COR-L47 (cell line): ENCODE results near the gene NBR1.
"Not testable (repeated sequence)": the region's sequence is repeated elsewhere in the genome, so short reads cannot be mapped to it uniquely, and the experiment has no call there.

ENCODE experiments used
- DNase-seq: peaks from one replicate; lab custom pipeline; 2025; lab: John Stamatoyannopoulos, UW

NBR1 gene

GRCh38 chr17:43246456-43246855, 75.4 kb downstream of the NBR1 start:
- DNase-seq: not testable (repeated sequence)
